ENCODE data around the gene TEKT1. TPM values are rescaled to one million over a fixed set of nuclear protein-coding genes. Genes with fewer than 3 reads are reported as not detected.
A peak's percentile ranks its signal among the peaks of the same experiment; 100 is the strongest.
"Not testable (repeated sequence)": the region's sequence is repeated elsewhere in the genome, so short reads cannot be mapped to it uniquely, and the experiment has no call there.

Gene TEKT1
- total RNA-seq, 1 experiment from 2014 or later = not detected

- no peak for TF ChIP-seq CTCF (conservative IDR thresholded peaks at IDR 0.05)
- no peak within 1 kb of the TSS for H2AK5ac ChIP-seq (ENCODE audit: insufficient read length, low read length)
- no peak within 1 kb of the TSS for H4K91ac ChIP-seq (ENCODE audit: insufficient read length, low read depth, low read length)
- no CpG with 5 or more reads among the region's 49 CpGs for whole genome bisulfite sequencing (ENCODE audit: extremely low coverage, insufficient read length, low lambda C conversion rate)
- peak within 1 kb of the TSS; percentile 68; the same call in 1 of the 2 replicates for H3K14ac ChIP-seq (ENCODE audit: insufficient read depth, low read length)
- no peak within 1 kb of the TSS for H3K18ac ChIP-seq (ENCODE audit: insufficient read length, low read depth, low read length)
- H3K79me1 ChIP-seq (ENCODE audit: insufficient read depth, low read depth, low read length, poor library complexity, severe bottlenecking) = no peaks in the 10 kb centered on the region
- no peak within 1 kb of the TSS for H2BK5ac ChIP-seq (ENCODE audit: insufficient read length, low read length)
- H3K36me3 Mint-ChIP-seq (ENCODE audit: insufficient read depth in 1 of 3, low read depth in 3 of 3) = no peaks in the 10 kb centered on the region; a peak in 1 of 7 replicates
- H3K4me2 ChIP-seq (ENCODE audit: insufficient read depth, insufficient read length, low read length) = peak within 1 kb of the TSS; percentile 50
- H4K20me1 ChIP-seq (ENCODE audit: control insufficient read depth, insufficient read depth, insufficient read length) = no peaks in the 10 kb centered on the region
- no peak within 1 kb of the TSS for H2BK15ac ChIP-seq (ENCODE audit: low read depth, low read length)
- no peak within 1 kb of the TSS for H3K4ac ChIP-seq (ENCODE audit: low read depth, low read length)
- H3T11ph ChIP-seq (ENCODE audit: low read length) = no peak within 1 kb of the TSS
- H3K23ac ChIP-seq (ENCODE audit: insufficient read length, low read depth, low read length) = no peak within 1 kb of the TSS
- no peaks in the 10 kb centered on the region for H3K79me2 ChIP-seq (ENCODE audit: insufficient read depth, low read length)
- peaks cover 6% of the 10 kb centered on the region for H3K23me2 ChIP-seq (ENCODE audit: insufficient read length, low read depth, low read length, poor library complexity, severe bottlenecking)
- H3K9me3 ChIP-seq (ENCODE audit: control insufficient read depth, low read depth, low read length) = no peaks in the 10 kb centered on the region
- DNase-seq = peak; percentile 70
- no peak within 1 kb of the TSS for H4K5ac ChIP-seq (ENCODE audit: insufficient read length, low read depth, low read length)
- no peak within 1 kb of the TSS for H3K9ac ChIP-seq (ENCODE audit: extremely low read depth, insufficient read length, low read length)
- 0 out of 4 replicates have a peak, but pooled peaks cover 0 to 2% of the 10 kb centered on the region in 2 experiments for H3K4me1 Mint-ChIP-seq
- H3K27ac ChIP-seq (ENCODE audit: insufficient read length, low read depth, low read length) = no peak within 1 kb of the TSS
- H3K4me3 Mint-ChIP-seq = peak within 1 kb of the TSS; percentile 62 to 79
- no peak within 1 kb of the TSS for H2BK20ac ChIP-seq (ENCODE audit: low read depth, low read length, poor library complexity, severe bottlenecking)
- H2BK120ac ChIP-seq (ENCODE audit: low read depth, low read length, poor library complexity, severe bottlenecking) = no peak within 1 kb of the TSS
- H3K4me1 ChIP-seq (ENCODE audit: insufficient read depth, low read length) = no peaks in the 10 kb centered on the region
- H3K27ac Mint-ChIP-seq = no peak within 1 kb of the TSS
- no peak within 1 kb of the TSS for H3K56ac ChIP-seq (ENCODE audit: insufficient read length, low read depth, low read length)
- peaks cover 76% of the 10 kb centered on the region for H3K27me3 Mint-ChIP-seq (ENCODE audit: low read depth)
- H3K27me3 ChIP-seq (ENCODE audit: insufficient read depth, low read length) = peaks cover 5% of the 10 kb centered on the region; the same call in 1 of the 2 replicates
- no peak within 1 kb of the TSS for H4K8ac ChIP-seq (replicated peaks; ENCODE audit: insufficient read length, low read depth, low read length)
- H2BK12ac ChIP-seq (ENCODE audit: insufficient read length, low read depth, low read length) = no peak within 1 kb of the TSS
- no peak within 1 kb of the TSS for H2AFZ ChIP-seq (ENCODE audit: low read length)
- peaks cover 5 to 16% of the 10 kb centered on the region in 2 experiments; a peak in 4 of 5 replicates for H3K9me3 Mint-ChIP-seq
Observed at GRCh38 chr17:6775871-6776405, 55.6 kb downstream of the TEKT1 start, which contains the start of gene FBXO39. FBXO39 (plus strand) TSS chr17:6776215; CDS start chr17:6779869, 3,654 bp downstream.

- not testable (repeated sequence) for H4K20me1 ChIP-seq (ENCODE audit: control insufficient read depth, insufficient read depth, insufficient read length); DNase-seq; H3K23me2 ChIP-seq (ENCODE audit: insufficient read length, low read depth, low read length, poor library complexity, severe bottlenecking); H3K79me2 ChIP-seq (ENCODE audit: insufficient read depth, low read length); H3K79me1 ChIP-seq (ENCODE audit: insufficient read depth, low read depth, low read length, poor library complexity, severe bottlenecking); H2AFZ ChIP-seq (ENCODE audit: low read length); H3K23ac ChIP-seq (ENCODE audit: insufficient read length, low read depth, low read length); H3K4me2 ChIP-seq (ENCODE audit: insufficient read depth, insufficient read length, low read length); H2BK120ac ChIP-seq (ENCODE audit: low read depth, low read length, poor library complexity, severe bottlenecking); H3K18ac ChIP-seq (ENCODE audit: insufficient read length, low read depth, low read length); H3K14ac ChIP-seq (ENCODE audit: insufficient read depth, low read length); H3K4me1 Mint-ChIP-seq; H2BK5ac ChIP-seq (ENCODE audit: insufficient read length, low read length); H3K4ac ChIP-seq (ENCODE audit: low read depth, low read length); H4K91ac ChIP-seq (ENCODE audit: insufficient read length, low read depth, low read length); H3K36me3 Mint-ChIP-seq (ENCODE audit: insufficient read depth in 1 of 3, low read depth in 3 of 3); H3K9ac ChIP-seq (ENCODE audit: extremely low read depth, insufficient read length, low read length); H2BK12ac ChIP-seq (ENCODE audit: insufficient read length, low read depth, low read length); H3K27me3 ChIP-seq (ENCODE audit: insufficient read depth, low read length); H3K9me3 ChIP-seq (ENCODE audit: control insufficient read depth, low read depth, low read length); H4K8ac ChIP-seq (replicated peaks; ENCODE audit: insufficient read length, low read depth, low read length); H3K4me1 ChIP-seq (ENCODE audit: insufficient read depth, low read length); H2AK5ac ChIP-seq (ENCODE audit: insufficient read length, low read length); H3K4me3 Mint-ChIP-seq; H3K27ac ChIP-seq (ENCODE audit: insufficient read length, low read depth, low read length); H3T11ph ChIP-seq (ENCODE audit: low read length); H2BK20ac ChIP-seq (ENCODE audit: low read depth, low read length, poor library complexity, severe bottlenecking); H3K56ac ChIP-seq (ENCODE audit: insufficient read length, low read depth, low read length); H2BK15ac ChIP-seq (ENCODE audit: low read depth, low read length); H3K27ac Mint-ChIP-seq; H4K5ac ChIP-seq (ENCODE audit: insufficient read length, low read depth, low read length)
- Mint-ChIP-seq H3K27me3 (ENCODE audit: low read depth) (peaks cover 73% of the 10 kb centered on the region), H3K9me3 (peaks cover 5 to 16% of the 10 kb centered on the region in 2 experiments; a peak in 4 of 5 replicates)
- no CpG with 5 or more reads among the region's 8 CpGs for WGBS (ENCODE audit: extremely low coverage, insufficient read length, low lambda C conversion rate)
Observed at GRCh38 chr17:6774906-6775305, 56.6 kb downstream of the TEKT1 start.
